NCI-H2081 (cell line): ENCODE results near the gene SOCS1.
"Not testable (repeated sequence)": the region's sequence is repeated elsewhere in the genome, so short reads cannot be mapped to it uniquely, and the experiment has no call there.

Source experiments
- DNase-seq, 2 experiments: peaks; one replicate each; lab custom pipeline; 2025; lab: John Stamatoyannopoulos, UW

Gene SOCS1

DNA sequence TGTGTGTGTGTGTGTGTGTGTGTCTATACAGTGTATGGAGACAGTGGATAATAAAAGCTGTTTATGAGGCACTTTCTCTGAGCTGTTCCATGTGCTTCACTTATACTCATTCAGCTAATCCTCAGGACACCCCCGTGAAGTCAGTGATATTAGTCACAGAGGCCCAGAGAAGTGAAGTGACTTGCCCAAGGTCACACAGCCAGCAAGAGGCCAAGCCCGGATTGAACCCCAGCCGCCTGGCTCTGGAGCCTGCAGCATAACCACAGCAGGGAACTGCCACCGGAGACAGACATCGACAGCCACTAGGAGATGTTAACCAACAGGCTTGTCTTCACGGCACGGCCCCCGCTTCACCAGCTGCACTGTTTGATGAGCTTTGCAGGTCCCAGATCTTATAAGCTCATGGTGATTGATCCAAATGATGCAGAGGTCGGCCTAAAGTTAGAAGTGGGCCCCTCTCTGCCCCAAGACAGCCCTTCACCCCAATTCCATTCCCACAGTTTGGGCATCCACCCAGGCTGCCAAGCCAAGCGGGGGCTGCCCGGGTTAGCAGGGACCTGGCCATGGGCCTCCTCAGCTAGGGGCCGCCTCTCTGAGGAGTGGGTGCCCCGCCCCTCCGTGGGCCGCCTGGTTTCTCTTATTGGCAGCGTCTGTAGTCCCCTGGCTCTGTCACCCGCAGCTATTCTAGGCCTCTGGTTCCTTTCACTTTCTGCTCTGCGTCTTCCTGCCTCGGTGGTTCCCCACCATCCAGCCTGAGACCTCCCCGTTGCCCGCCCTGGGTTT is 30.9 kb downstream of the SOCS1 start:
- no peak for DNase-seq

- DNase-seq: no peak
Measured at GRCh38 chr16:11224096-11224893, 31.7 kb downstream of the SOCS1 start.

DNA sequence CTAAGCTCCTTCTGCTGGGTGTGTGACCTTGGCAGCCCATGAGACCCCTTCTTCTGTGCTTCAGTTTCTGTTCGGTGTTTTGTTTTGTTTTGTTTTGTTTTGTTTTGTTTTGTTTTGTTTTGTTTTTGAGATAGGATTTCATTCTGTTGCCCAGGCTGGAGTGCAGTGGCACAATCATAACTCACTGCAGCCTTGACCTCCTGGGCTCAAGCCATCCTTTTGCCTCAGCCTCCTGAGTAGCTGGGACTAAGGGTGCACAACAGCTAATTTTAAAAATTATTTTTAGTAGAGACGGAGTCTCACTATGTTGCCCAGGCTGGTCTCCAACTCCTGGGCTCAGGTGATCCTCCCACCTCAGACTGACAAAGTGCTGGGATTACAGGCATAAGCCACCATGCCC is 35.5 kb downstream of the SOCS1 start:
- DNase-seq: not testable (repeated sequence)

GRCh38 chr16:11219178-11219577 is 36.8 kb downstream of the SOCS1 start:
- DNase-seq: no peak

- DNase-seq: no peak
Measured at GRCh38 chr16:11218604-11218962, 37.4 kb downstream of the SOCS1 start.

GRCh38 chr16:11217651-11218603 is 38.1 kb downstream of the SOCS1 start:
- no peak for DNase-seq

GRCh38 chr16:11215935-11216556 is 40.0 kb downstream of the SOCS1 start:
- DNase-seq: no peak

DNA sequence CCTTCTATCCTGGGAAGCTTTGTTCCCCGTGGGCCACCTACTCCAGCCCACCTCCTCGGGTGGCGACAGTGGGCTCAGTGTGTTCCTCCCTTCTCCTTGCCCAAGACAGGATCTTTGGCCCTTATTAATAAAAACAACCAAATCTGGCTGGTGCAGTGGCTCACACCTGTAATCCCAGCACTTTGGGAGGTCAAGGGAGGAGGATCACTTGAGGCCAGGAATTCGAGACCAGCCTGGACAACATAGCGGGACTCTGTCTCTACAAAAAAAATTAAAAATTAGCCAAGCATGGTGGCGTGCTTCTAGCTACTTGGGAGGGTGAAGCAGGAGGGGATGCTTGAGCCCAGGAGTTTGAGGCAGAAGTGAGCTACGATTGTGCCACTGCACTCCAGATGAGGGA is 42.2 kb downstream of the SOCS1 start:
- no peak for DNase-seq

DNA sequence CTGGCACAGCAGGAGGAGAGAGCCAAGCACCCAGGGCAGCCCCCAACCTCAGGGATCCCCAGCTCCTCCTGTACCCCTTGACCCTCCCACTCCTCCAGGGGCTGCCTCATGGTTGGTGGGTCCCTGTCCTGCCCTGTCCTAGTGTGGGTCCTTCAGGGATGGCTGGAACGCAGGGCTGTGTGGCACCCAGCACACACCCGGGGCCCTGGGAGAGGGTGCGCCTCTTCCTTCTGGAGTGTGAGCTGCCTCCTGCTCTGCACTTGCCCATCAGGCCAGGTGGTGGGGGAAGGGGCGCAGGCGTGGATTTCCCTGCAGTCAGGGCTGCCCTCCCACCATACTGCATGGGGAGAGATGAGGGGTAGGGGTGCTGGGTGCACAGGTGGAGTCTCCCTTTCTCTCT is 42.6 kb downstream of the SOCS1 start:
- no peak for DNase-seq

DNA sequence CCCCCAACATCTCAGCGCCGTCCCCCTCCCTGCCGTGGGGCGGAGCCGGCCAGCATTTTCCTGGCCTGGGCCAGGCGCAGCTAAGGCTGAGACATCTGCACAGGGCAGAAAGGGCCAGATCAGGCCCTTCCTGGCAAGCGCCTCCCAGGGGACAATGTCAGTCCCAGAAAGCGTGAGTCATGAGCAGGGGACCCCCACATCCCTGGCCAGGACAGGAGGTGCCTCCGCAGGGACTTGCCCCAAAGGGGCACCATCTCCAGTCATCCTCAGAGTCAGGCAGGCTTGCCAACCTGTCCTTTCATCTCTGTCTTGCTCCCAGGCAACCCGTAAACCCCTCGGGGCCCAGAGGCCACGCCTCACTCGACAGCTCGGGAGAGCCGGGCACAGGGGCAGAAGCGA is 43.2 kb downstream of the SOCS1 start:
- no peak for DNase-seq

GRCh38 chr16:11211977-11212797 is 43.8 kb downstream of the SOCS1 start:
- DNase-seq: no peak

DNA sequence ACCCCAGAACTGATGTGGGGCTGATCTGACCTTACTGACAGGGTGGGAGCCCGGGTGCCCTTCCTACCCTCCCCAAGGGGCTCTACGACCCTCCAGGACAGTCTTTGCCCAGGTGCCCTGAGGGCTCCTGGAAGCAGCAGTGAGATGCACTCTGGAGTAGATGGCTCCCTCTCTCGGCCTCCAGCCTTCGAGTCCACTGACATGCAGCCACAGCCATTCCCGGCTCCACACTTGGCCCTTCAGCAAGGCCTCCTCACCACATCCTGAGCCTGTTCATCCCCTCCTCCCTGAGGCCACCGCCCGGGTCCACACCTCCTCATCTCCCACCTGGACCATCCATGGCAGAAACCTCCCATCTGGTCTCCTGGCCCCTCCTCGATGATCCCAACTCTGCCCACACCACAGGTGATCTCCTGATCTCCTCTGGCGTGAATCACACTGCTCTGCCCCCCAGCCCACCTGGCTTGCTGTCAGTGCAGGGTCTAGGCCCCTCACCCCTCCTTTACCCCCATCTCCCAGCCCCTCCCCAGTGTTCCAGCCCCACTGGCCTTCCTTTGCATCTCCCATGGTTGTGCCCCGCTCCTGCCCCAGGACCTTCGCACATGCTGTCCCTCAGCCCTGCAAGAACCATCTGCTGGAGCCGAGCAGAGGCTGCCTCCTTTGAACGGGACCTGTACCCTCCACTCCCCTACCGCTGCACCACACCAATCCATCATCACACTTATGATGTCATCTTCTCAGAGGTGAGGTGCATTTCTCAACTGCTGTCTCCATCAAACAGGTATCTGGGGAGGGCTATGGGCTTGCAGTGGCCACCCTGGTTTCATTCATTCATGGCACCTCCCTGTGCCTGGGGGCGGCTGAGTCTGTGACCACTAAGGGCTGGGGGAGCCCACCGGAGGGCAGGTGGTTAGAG is 44.7 kb downstream of the SOCS1 start:
- no peak for DNase-seq

DNA sequence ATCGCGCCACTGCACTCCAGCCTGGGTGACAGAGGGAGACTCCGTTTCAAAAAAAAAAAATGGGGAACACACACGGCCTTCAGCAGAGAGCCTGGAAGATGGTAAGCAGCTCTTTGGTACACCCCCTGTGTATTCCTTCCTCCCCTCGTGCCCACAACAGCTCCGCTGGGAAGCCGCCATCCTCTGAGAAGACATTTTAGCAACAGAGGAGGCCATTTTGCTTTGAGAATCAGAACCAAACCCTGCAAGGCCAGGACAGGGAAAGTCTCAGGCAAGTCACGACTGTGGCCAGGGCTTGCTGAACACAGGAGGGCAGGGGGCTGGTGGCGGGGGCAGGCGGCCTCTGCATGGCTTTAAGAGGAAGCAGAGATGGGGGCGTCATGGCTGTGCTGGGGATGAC is 45.7 kb downstream of the SOCS1 start:
- no peak for DNase-seq

GRCh38 chr16:11208916-11209665 is 46.9 kb downstream of the SOCS1 start:
- DNase-seq: no peak

GRCh38 chr16:11207646-11208045 is 48.4 kb downstream of the SOCS1 start:
- no peak for DNase-seq

DNA sequence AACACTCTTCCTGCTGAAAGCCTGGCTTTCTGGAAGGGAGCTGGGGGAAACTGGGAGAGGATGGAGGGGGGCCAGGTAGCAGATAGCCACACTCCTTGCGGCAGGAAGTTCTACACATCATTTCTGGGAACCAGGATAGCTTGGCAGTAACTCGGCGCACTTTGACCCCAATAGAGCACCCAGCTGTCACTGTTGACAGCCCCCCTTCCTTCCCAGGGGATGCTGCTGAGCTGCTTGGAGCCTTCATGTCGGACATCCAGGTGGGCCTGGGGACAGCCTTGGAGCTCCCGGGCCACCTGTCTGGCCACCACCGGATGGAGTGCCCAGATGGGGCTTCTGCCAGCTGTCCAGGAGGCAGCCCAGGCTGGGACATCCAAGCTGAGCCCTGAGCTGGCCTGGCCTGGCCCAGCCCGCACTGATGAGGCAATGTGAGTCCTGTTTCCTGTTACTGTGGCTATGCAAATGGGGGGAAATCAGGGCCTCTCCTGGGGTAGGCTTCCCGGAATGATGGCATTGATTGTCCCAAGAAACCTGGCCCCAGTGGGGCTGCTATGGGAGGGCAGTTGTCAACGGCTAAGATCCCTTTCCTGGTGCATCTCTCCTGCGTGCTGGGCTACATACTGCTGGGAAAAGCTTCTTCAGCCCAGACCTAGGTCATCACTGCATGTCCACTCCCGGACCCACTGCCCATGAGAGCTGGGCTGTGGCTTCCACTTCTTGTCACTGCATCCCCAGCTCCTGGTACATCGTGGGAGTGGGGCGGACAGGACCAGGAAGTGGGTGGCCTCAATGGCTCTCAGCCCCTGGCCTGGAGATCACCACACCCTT is 50.0 kb downstream of the SOCS1 start:
- no peak for DNase-seq

- DNase-seq: no peak
Measured at GRCh38 chr16:11205065-11205699, 50.8 kb downstream of the SOCS1 start.
